IMR-90 (cell line): ENCODE results near the gene KCTD20. TPM values are rescaled to one million over a fixed set of nuclear protein-coding genes. Genes with fewer than 3 reads are reported as not detected.

ENCODE experiments used
- ATAC-seq: fragments of 200-7000 bp; cut with Tn5 transposase; 2 replicates; pipeline ENCODE4 v1.9.1; 2020; ENCODE audit warnings: low read depth, mild to moderate bottlenecking, moderate library complexity
- BruUV-seq: library from RNA; stranded (reverse); fragments of 400-500 nt; replicated peaks from 2 replicates; lab custom pipeline; 2021; lab: Mats Ljungman, UMichigan
- CTCF ChIA-PET: fragments of 300-600 bp; formaldehyde crosslinking; extraction: SDS; loops from one replicate; lab custom pipeline; 2021; ENCODE audit warnings: antibody characterized with exemption; lab: Yijun Ruan, JAX
- POLR2A ChIA-PET: fragments of 300-600 bp; sonication (Branson Sonifier 250); formaldehyde crosslinking; loops from one replicate; lab custom pipeline; 2022; ENCODE audit warnings: antibody characterized with exemption; ENCODE audit not compliant: unreplicated experiment; lab: Charles Lee
- DNase-seq: peaks from one replicate; pipeline ENCODE4 v3.0.0; 2013
- H2AFZ ChIP-seq: replicated peaks from 2 replicates; pipeline ENCODE3; 2013; ENCODE audit warnings: low read length, mild to moderate bottlenecking; ENCODE audit not compliant: poor library complexity
- H2AK5ac ChIP-seq: 2 replicates; pipeline ENCODE4 v1.6.1; 2013; ENCODE audit warnings: low read depth, low read length, inconsistent platforms
- H2AK9ac ChIP-seq: replicated peaks from 2 replicates; pipeline ENCODE3; 2013; ENCODE audit warnings: mild to moderate bottlenecking, low read depth, low read length, moderate library complexity; ENCODE audit not compliant: poor library complexity
- H2BK120ac ChIP-seq: 2 replicates; pipeline ENCODE4 v1.6.1; 2013; ENCODE audit warnings: low read depth, low read length, inconsistent platforms
- H2BK15ac ChIP-seq: 3 replicates; pipeline ENCODE4 v1.6.1; 2013; ENCODE audit warnings: low read depth, low read length, inconsistent platforms
- H2BK20ac ChIP-seq: 2 replicates; pipeline ENCODE4 v1.6.1; 2013; ENCODE audit warnings: low read depth, mild to moderate bottlenecking, inconsistent platforms, low read length, moderate library complexity
- H2BK5ac ChIP-seq: 2 replicates; pipeline ENCODE4 v1.6.1; 2013; ENCODE audit warnings: mild to moderate bottlenecking, low read depth, low read length, inconsistent platforms; ENCODE audit not compliant: poor library complexity, severe bottlenecking
- H3K14ac ChIP-seq: replicated peaks from 2 replicates; pipeline ENCODE4 v1.6.1; 2013; ENCODE audit warnings: low read depth, low read length, inconsistent platforms
- H3K18ac ChIP-seq: 2 replicates; pipeline ENCODE4 v1.6.1; 2013; ENCODE audit warnings: low read depth, low read length, control low read depth
- H3K23ac ChIP-seq: 2 replicates; pipeline ENCODE4 v1.6.1; 2013; ENCODE audit warnings: low read depth, low read length, inconsistent platforms
- H3K27ac ChIP-seq: 2 replicates; pipeline ENCODE4 v1.5.1; 2013; ENCODE audit warnings: mild to moderate bottlenecking, control low read depth, low read length; ENCODE audit not compliant: insufficient read depth
- H3K27me3 ChIP-seq: 2 replicates; pipeline ENCODE4 v1.6.1; 2013; ENCODE audit warnings: low read length; ENCODE audit not compliant: control insufficient read depth, insufficient read depth
- H3K36me3 ChIP-seq: 2 replicates; pipeline ENCODE4 v1.6.1; 2013; ENCODE audit warnings: low read length, mixed read lengths; ENCODE audit not compliant: control insufficient read depth, insufficient read depth
- H3K4ac ChIP-seq: 2 replicates; pipeline ENCODE4 v1.6.1; 2013; ENCODE audit warnings: low read depth, low read length, inconsistent platforms
- H3K4me1 ChIP-seq: 2 replicates; pipeline ENCODE4 v1.6.1; 2013; ENCODE audit warnings: low read length, mixed read lengths; ENCODE audit not compliant: control insufficient read depth, insufficient read depth
- H3K4me2 ChIP-seq: 2 replicates; pipeline ENCODE4 v1.6.1; 2013; ENCODE audit warnings: low read depth, mild to moderate bottlenecking, control low read depth, low read length, moderate library complexity
- H3K4me3 ChIP-seq: 2 replicates; pipeline ENCODE4 v1.5.1; 2013; ENCODE audit warnings: low read depth, mild to moderate bottlenecking, control low read depth, low read length, moderate library complexity; ENCODE audit not compliant: insufficient read depth
- H3K56ac ChIP-seq: 2 replicates; pipeline ENCODE4 v1.6.1; 2013; ENCODE audit warnings: low read length, inconsistent platforms; ENCODE audit not compliant: insufficient read depth; ENCODE audit errors: extremely low read depth
- H3K79me1 ChIP-seq, 2 experiments: 2 replicates each; pipeline ENCODE4 v1.6.1; 2013; ENCODE audit warnings: low read length in 2 of 2, inconsistent platforms in 1 of 2, low read depth in 1 of 2
- H3K9ac ChIP-seq: 2 replicates; pipeline ENCODE4 v1.6.1; 2013; ENCODE audit warnings: low read depth, low read length, control low read depth
- H3K9me1 ChIP-seq: 2 replicates; pipeline ENCODE4 v1.6.1; 2013; ENCODE audit warnings: low read length, inconsistent platforms; ENCODE audit not compliant: insufficient read depth
- H3K9me3 ChIP-seq: 2 replicates; pipeline ENCODE4 v1.6.1; 2013; ENCODE audit warnings: low read length; ENCODE audit not compliant: control insufficient read depth, insufficient read depth
- H4K20me1 ChIP-seq: 2 replicates; pipeline ENCODE4 v1.6.1; 2013; ENCODE audit warnings: low read length, inconsistent platforms; ENCODE audit not compliant: insufficient read depth
- H4K5ac ChIP-seq: 2 replicates; pipeline ENCODE4 v1.6.1; 2013; ENCODE audit warnings: mild to moderate bottlenecking, low read depth, low read length, control low read depth
- H4K8ac ChIP-seq, 2 experiments: 2 replicates each; pipeline ENCODE4 v1.6.1; 2013; ENCODE audit warnings: low read depth in 2 of 2, low read length in 2 of 2, control low read depth in 1 of 2, inconsistent platforms in 1 of 2
- H4K91ac ChIP-seq: 2 replicates; pipeline ENCODE4 v1.6.1; 2013; ENCODE audit warnings: low read depth, low read length, inconsistent platforms; ENCODE audit not compliant: insufficient read depth
- BHLHE40 ChIP-seq: fragments of 150-350 bp; IDR thresholded peaks from 2 replicates; pipeline ENCODE4 v1.6.1; 2016; ENCODE audit warnings: mild to moderate bottlenecking, low read depth, low read length
- CEBPB ChIP-seq: IDR thresholded peaks from 2 replicates; pipeline ENCODE4 v1.6.1; 2012; ENCODE audit warnings: low read depth, low read length, improper control_type of control experiment
- CHD1 ChIP-seq: IDR thresholded peaks from 2 replicates; pipeline ENCODE4 v1.6.1; 2012; ENCODE audit warnings: low read depth, low read length, improper control_type of control experiment
- FOS ChIP-seq: fragments of 150-350 bp; IDR thresholded peaks from 2 replicates; pipeline ENCODE4 v1.6.1; 2016; ENCODE audit warnings: low read depth, low read length
- MAFK ChIP-seq: IDR thresholded peaks from 2 replicates; pipeline ENCODE4 v1.6.1; 2012; ENCODE audit warnings: low read depth, low read length, improper control_type of control experiment
- MAZ ChIP-seq: IDR thresholded peaks from 2 replicates; pipeline ENCODE4 v1.6.1; 2012; ENCODE audit warnings: low read depth, mild to moderate bottlenecking, low read length, improper control_type of control experiment, moderate library complexity, borderline replicate concordance
- MXI1 ChIP-seq: IDR thresholded peaks from 2 replicates; pipeline ENCODE4 v1.6.1; 2012; ENCODE audit warnings: low read depth, mild to moderate bottlenecking, low read length, moderate library complexity, borderline replicate concordance
- NFE2L2 ChIP-seq: fragments of 150-350 bp; IDR thresholded peaks from 2 replicates; pipeline ENCODE4 v1.6.1; 2016; ENCODE audit warnings: low read depth, mild to moderate bottlenecking, low read length
- POLR2A ChIP-seq: IDR thresholded peaks from 2 replicates; pipeline ENCODE4 v1.6.1; 2012; ENCODE audit warnings: mild to moderate bottlenecking, low read depth, low read length
- RAD21 ChIP-seq: IDR thresholded peaks from 2 replicates; pipeline ENCODE4 v1.6.1; 2012; ENCODE audit warnings: low read length, improper control_type of control experiment
- RCOR1 ChIP-seq: IDR thresholded peaks from 2 replicates; pipeline ENCODE4 v1.6.1; 2012; ENCODE audit warnings: mild to moderate bottlenecking, low read length, improper control_type of control experiment; ENCODE audit not compliant: insufficient replicate concordance
- RFX5 ChIP-seq: IDR thresholded peaks from 2 replicates; pipeline ENCODE4 v1.8.0; 2012; ENCODE audit warnings: low read depth, mild to moderate bottlenecking, low read length, moderate library complexity
- SMC3 ChIP-seq: fragments of 150-350 bp; IDR thresholded peaks from 2 replicates; pipeline ENCODE4 v1.6.1; 2016; ENCODE audit warnings: low read depth, mild to moderate bottlenecking, antibody characterized with exemption, low read length, moderate library complexity
- WGBS, 2 experiments: methylation state at CpG; one replicate each; pipeline versions ENCODE4 v1.1.5 to v1.1.7; 2013; ENCODE audit warnings: missing lambda C conversion rate in 2 of 2; ENCODE audit not compliant: insufficient read length in 1 of 2; ENCODE audit errors: extremely low coverage in 2 of 2; 5-methylcytosine and 5-hydroxymethylcytosine counted together
- dilution Hi-C: fragments of 300-500 bp; cut with HindIII; formaldehyde crosslinking; loops from one replicate; pipeline ENCODE4 v1.14.3; 2018; ENCODE audit warnings: low sequenced_read_pairs; ENCODE audit not compliant: unreplicated experiment
- in situ Hi-C: fragments of 300-500 bp; cut with MboI; formaldehyde crosslinking; loops from 3 replicates; pipeline ENCODE4 v1.14.3; 2019; ENCODE audit warnings: low sequenced_read_pairs, inconsistent platforms, mixed read lengths
- intact Hi-C: fragments of 100-400 bp; cut with micrococcal nuclease; formaldehyde crosslinking; loops from 2 replicates; pipeline ENCODE4 v1.10.0; 2022
- polyA plus RNA-seq, 3 experiments: library from polyadenylated mRNA; depleted of rRNA; stranded (reverse); fragments of >200 nt; gene quantifications; 2 replicates each; pipeline ENCODE4 v1.2.3, GENCODE V29; 2012; ENCODE audit warnings: low replicate concordance in 1 of 3
- total RNA-seq: library from RNA; depleted of rRNA; stranded (reverse); fragments of >200 nt; gene quantifications from 2 replicates; pipeline ENCODE4 v1.2.3, GENCODE V29; 2012
- TF ChIP-seq, protein P1 (sequence below): fragments of 150-350 bp; IDR thresholded peaks from 2 replicates; pipeline ENCODE4 v1.6.1; 2016; ENCODE audit warnings: low read depth, mild to moderate bottlenecking, low read length, moderate library complexity, borderline replicate concordance
- TF ChIP-seq, protein P2 (sequence below): conservative IDR thresholded peaks from 2 replicates; pipeline ENCODE4 v1.5.1; 2012; ENCODE audit warnings: mild to moderate bottlenecking, low read depth, low read length, improper control_type of control experiment
- TF ChIP-seq, protein P3 (sequence below): fragments of 150-350 bp; IDR thresholded peaks from 2 replicates; pipeline ENCODE4 v1.6.1; 2017; ENCODE audit warnings: mild to moderate bottlenecking, antibody characterized with exemption, low read length, low read depth

Gene KCTD20
- total and polyA plus RNA-seq, 2 of the 4 experiments (the other 2 are of a cell fraction), result 55.4 to 150 TPM

DNA sequence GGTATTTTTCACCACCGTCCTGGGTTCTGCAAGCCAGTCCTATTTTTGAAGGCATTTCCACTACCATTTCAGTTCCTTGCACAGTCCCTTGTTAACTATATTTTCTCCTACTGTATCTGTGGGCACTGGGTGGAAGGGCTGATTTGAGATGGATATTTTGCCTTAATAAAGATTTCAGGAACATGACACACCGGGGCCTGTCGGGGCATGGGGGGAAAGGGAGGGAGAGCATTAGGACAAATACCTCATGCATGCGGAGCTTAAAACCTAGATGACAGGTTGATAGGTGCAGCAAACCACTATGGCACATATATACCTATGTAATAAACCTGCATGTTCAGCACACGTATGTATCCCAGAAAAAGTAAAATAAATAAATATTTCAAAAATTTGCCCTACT lies 82.1 kb downstream of the KCTD20 start:
- Histone ChIP-seq H3K36me3 (peaks cover 11% of the 10 kb centered on the region), H3K27ac (no peak overlapping the region), H2AK5ac (no peak overlapping the region), H2BK120ac (no peak overlapping the region), H3K79me1 (peaks cover 18 to 52% of the 10 kb centered on the region in 2 experiments), H3K14ac (no peak overlapping the region), H3K27me3 (no peaks in the 10 kb centered on the region), H2BK5ac (no peak overlapping the region), H3K4ac (no peak overlapping the region), H3K56ac (no peak overlapping the region), H2BK15ac (no peak overlapping the region), H4K5ac (no peak overlapping the region), H3K9me1 (0 out of 2 replicates have a peak, but pooled peaks cover 3% of the 10 kb centered on the region), H3K4me1 (peaks cover 5% of the 10 kb centered on the region), H3K23ac (no peak overlapping the region), H2BK20ac (no peak overlapping the region), H2AFZ (no peak overlapping the region), H3K9ac (no peak overlapping the region), H4K91ac (no peak overlapping the region), H3K9me3 (no peaks in the 10 kb centered on the region), H3K18ac (no peak overlapping the region), H4K20me1 (peaks cover 3% of the 10 kb centered on the region; the same call in 1 of the 2 replicates), H3K4me3 (no peak overlapping the region), H3K4me2 (no peak overlapping the region), H4K8ac (no peak overlapping the region), H2AK9ac (no peak overlapping the region)
- ChIA-PET CTCF (interaction anchor here (0.6 kb wide), 1 partner anchor 22 kb away, joined by 3 read pairs; no protein-coding TSS in a partner anchor), POLR2A (no interaction called here)
- BruUV-seq, result no TSS peak
- in situ Hi-C loops (no loop called here), dilution Hi-C loops (no loop called here), intact Hi-C loops (no loop called here)
- TF ChIP-seq POLR2A (no peak), FOS (no peak), MAFK (no peak), MAZ (no peak), RFX5 (no peak), BHLHE40 (no peak), NFE2L2 (no peak), CEBPB (no peak), MXI1 (no peak), RCOR1 (no peak), CHD1 (no peak), RAD21 (no peak), SMC3 (no peak)
- TF ChIP-seq, protein P1, sequence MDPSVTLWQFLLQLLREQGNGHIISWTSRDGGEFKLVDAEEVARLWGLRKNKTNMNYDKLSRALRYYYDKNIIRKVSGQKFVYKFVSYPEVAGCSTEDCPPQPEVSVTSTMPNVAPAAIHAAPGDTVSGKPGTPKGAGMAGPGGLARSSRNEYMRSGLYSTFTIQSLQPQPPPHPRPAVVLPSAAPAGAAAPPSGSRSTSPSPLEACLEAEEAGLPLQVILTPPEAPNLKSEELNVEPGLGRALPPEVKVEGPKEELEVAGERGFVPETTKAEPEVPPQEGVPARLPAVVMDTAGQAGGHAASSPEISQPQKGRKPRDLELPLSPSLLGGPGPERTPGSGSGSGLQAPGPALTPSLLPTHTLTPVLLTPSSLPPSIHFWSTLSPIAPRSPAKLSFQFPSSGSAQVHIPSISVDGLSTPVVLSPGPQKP, result no peak
- TF ChIP-seq, protein P2, sequence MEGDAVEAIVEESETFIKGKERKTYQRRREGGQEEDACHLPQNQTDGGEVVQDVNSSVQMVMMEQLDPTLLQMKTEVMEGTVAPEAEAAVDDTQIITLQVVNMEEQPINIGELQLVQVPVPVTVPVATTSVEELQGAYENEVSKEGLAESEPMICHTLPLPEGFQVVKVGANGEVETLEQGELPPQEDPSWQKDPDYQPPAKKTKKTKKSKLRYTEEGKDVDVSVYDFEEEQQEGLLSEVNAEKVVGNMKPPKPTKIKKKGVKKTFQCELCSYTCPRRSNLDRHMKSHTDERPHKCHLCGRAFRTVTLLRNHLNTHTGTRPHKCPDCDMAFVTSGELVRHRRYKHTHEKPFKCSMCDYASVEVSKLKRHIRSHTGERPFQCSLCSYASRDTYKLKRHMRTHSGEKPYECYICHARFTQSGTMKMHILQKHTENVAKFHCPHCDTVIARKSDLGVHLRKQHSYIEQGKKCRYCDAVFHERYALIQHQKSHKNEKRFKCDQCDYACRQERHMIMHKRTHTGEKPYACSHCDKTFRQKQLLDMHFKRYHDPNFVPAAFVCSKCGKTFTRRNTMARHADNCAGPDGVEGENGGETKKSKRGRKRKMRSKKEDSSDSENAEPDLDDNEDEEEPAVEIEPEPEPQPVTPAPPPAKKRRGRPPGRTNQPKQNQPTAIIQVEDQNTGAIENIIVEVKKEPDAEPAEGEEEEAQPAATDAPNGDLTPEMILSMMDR, result no peak
- TF ChIP-seq, protein P3, sequence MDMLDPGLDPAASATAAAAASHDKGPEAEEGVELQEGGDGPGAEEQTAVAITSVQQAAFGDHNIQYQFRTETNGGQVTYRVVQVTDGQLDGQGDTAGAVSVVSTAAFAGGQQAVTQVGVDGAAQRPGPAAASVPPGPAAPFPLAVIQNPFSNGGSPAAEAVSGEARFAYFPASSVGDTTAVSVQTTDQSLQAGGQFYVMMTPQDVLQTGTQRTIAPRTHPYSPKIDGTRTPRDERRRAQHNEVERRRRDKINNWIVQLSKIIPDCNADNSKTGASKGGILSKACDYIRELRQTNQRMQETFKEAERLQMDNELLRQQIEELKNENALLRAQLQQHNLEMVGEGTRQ, result no peak
- ATAC-seq (no peak), DNase-seq (no peak)
- no CpG with 5 or more reads among the region's 5 CpGs for WGBS, 2 experiments
